ENCODE measurements around the gene RALGDS.
A peak's percentile ranks its signal among the peaks of the same experiment; 100 is the strongest.
"Not testable (repeated sequence)": the region's sequence is repeated elsewhere in the genome, so short reads cannot be mapped to it uniquely, and the experiment has no call there.

RALGDS gene

GRCh38 chr9:133121198-133121914, at the start of gene RALGDS:
Gene RALGDS (minus strand): TSS chr9:133121240. CDS start chr9:133121154, 86 bp downstream.
- DNase-seq (ENCODE audit: low read depth in 3 of 3), result peak; percentile 84 to 87 (median 86)

- DNase-seq (ENCODE audit: low read depth in 3 of 3), result no peak
Observed at GRCh38 chr9:133170716-133171115, 49.7 kb upstream of the RALGDS start.

GRCh38 chr9:133169687-133170086, 48.6 kb upstream of the RALGDS start:
- DNase-seq (ENCODE audit: low read depth in 3 of 3), result not testable (repeated sequence)

DNA sequence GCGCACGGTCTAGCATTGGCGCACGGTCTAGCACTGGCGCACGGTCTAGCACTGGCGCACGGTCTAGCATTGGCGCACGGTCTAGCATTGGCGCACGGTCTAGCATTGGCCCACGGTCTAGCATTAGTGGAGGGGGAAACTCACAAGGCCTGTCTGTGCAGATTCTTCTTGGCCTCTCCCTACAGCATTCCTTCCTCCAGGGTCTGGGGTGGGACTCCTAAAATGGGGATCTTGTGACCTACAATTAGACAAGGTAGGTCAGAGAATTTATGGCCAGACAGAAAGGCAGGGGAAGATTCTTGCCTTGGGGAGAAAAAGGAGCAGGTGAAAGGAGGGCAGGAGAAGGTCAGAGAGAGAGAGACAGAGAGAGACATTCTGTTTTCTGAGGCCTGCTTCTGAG, 48.1 kb upstream of the RALGDS start:
- DNase-seq (ENCODE audit: low read depth in 3 of 3), result no peak

- DNase-seq (ENCODE audit: low read depth in 3 of 3), result no peak
Observed at GRCh38 chr9:133168432-133168831, 47.4 kb upstream of the RALGDS start.

DNA sequence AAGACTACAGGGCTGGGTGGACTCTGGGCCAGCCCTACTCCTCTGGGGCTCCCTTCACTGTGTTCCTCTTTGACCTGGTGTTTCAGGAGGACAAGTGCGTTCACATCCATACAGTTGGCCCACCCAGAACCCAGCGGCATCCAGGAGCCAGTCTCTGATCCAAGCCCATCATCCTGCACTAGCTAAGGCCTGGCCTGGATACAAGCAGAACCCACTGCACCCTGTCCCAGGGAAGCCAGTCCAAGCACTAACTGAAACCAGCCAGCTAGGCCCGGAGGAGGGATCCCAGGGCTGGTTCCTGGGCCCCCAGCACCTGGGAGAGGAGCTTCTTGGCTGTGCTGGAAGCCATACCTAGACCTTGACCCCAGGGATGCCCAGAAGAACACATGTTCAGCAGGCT, 46.7 kb upstream of the RALGDS start:
- no peak for DNase-seq (ENCODE audit: low read depth in 3 of 3)

- no peak for DNase-seq (ENCODE audit: low read depth in 3 of 3)
Observed at GRCh38 chr9:133167096-133167730, 46.2 kb upstream of the RALGDS start.

DNA sequence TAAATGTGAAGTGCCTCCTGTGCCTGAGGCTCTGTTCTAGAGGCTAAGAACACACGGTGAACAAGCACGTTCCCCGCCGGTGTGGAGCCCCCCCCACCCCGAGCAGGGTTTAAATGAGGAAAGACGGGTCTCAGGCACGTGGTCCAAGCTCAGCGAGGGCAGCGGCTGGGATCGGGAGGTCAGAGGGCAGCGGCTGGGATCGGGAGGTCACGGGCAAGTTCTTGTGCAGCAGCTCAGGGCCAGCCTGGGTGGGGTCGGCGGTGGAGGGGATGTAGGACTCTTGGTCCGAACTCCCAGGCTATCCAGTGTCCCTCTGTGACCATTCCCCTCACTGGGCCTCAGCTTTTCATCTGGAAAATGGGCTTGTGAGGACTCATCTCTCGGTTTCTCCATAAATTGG, 45.4 kb upstream of the RALGDS start:
- DNase-seq (ENCODE audit: low read depth in 3 of 3), result no peak

GRCh38 chr9:133165452-133165730, 44.4 kb upstream of the RALGDS start:
- no peak for DNase-seq (ENCODE audit: low read depth in 3 of 3)

DNA sequence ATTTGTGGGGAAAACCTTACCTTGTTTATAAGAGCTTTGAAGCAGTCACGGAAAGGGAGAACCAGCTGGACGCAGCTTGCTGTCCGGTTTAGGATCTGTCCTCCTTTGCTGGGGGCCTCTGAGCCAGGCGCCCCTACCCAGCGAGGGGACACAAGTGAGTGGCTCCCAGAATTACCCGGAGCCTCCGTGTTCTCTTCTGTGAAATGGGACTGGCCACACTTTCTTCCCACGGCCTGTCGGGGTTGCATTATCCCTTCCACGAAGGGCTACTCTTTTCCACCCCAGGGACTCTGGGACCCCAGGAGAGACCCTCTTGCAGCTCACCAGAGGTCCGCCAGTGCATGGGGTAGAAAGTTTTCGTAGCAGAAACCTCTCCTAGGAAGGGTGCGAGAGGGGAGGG, 43.2 kb upstream of the RALGDS start:
- no peak for DNase-seq (ENCODE audit: low read depth in 3 of 3)

GRCh38 chr9:133163504-133164172, 42.6 kb upstream of the RALGDS start, which contains the start of gene GBGT1:
Gene GBGT1 (minus strand): TSS chr9:133163914. CDS start chr9:133162412, 1,502 bp downstream.
- no peak for DNase-seq (ENCODE audit: low read depth in 3 of 3)

DNA sequence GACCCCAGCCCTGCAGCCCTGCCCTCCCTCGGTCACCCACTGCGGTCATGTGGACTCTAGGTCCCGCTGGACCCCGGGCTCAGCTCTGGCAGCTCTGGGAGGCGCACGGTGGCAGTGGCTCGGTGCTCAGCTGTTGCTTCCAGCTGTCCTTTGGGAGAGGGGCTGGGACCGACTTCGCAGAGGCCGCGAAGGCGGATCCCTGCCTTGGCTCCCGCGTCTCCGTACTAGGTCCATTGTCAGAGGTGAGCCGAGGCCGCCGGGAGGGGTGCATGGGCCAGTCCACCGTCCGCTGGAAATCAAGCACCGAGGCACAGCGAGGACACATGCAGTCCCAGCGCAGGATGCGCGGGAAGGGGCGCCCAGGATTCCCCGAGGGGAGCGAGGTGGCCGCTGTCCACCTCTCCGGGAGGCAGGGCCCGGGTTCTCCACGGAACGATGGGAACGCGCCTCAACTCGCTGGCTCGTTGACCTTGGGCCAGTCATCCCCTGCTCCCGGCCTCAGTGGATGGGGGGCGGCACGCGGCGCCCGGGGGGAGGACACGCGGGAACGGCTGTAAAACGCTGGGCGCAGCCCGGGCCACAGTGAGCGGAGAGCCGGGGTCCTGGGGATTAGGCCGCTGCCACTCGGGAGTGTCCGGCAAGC, 41.9 kb upstream of the RALGDS start:
- DNase-seq (ENCODE audit: low read depth in 3 of 3), result no peak

DNA sequence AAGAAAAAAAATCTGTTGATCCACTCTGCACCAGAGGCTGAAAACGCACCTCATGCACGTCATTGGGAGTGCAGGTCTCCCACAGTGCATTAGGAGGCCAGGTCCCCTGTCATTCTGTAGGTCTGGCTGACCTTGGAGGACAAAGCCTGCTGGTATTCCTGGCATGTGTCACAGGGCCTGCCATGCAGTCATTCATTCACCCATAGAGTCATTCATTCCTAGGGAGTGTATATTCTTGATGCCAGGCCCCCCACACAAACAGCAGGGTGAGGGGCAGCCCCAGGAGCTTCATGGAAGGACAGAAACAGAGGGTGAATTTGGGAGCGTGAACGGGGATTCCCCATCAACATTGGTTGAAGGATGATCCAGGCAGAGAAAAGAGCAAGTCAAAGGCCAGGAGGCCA, 40.5 kb upstream of the RALGDS start:
- no peak for DNase-seq (ENCODE audit: low read depth in 3 of 3)

GRCh38 chr9:133160742-133161546, 39.9 kb upstream of the RALGDS start:
- no peak for DNase-seq (ENCODE audit: low read depth in 3 of 3)

- no peak for DNase-seq (ENCODE audit: low read depth in 3 of 3)
Observed at GRCh38 chr9:133158695-133159094, 37.7 kb upstream of the RALGDS start.

DNA sequence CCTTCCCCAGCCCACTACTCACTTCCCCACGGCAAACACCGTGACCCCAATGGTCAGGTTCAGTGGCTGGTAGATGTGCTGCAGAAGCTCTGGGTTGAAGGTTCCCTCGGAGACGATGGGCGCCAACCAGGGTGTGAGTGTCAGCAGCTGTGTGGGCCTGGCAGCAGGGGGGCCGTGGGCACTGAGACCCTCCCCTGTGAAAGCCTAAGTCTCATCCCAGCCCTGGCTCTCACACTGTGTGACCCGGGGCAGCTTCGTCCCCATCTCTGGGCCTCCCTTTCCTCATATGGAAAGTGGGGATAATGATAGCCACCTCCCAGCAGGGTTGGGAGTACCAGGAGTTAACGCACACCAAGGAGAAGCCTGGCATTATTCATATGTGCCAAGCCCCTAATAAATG, 34.1 kb upstream of the RALGDS start:
- DNase-seq (ENCODE audit: low read depth in 3 of 3), result no peak

DNA sequence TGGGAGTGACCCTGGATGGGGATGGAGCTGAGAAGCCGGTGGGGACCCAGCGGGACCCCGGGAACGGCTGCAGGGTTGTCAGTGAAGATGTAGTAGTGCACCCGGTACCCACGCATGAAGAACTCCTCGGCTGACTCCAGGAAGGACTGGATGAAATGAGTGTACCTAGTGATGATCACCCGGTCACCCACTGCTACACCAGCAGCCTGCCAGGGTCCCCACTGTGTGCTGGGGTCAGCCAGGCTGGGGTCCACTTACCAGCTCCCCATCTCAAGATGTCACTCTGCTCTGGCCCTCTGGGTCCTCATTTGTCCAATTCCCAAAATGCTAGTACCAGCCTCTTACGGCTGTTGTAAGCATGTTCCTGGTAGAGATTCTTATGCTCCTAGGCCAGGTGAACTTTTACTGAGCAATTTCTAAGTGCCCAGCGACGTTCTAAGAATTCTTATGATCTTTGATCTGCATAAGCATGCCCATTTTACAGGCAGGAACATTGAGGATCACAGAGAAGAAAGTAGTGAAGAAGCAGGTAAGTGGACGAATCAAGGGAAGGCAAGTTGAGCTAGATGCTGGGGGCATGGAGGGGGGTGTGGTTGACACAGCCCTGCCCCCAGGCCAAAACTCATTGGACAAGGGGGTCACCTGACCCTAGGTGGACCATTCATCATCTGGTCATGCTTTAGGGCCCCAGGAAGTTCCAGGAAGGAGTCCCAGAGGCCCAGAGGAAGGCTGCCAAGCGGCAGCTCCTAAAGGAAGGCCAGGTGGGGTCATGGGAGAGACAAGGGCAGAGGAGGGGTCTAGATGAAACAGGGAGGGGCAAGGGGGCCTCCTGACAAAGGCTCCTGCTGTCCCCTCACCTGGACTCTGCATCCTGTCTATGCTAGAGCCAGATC, 33.3 kb upstream of the RALGDS start:
- no peak for DNase-seq (ENCODE audit: low read depth in 3 of 3)

DNA sequence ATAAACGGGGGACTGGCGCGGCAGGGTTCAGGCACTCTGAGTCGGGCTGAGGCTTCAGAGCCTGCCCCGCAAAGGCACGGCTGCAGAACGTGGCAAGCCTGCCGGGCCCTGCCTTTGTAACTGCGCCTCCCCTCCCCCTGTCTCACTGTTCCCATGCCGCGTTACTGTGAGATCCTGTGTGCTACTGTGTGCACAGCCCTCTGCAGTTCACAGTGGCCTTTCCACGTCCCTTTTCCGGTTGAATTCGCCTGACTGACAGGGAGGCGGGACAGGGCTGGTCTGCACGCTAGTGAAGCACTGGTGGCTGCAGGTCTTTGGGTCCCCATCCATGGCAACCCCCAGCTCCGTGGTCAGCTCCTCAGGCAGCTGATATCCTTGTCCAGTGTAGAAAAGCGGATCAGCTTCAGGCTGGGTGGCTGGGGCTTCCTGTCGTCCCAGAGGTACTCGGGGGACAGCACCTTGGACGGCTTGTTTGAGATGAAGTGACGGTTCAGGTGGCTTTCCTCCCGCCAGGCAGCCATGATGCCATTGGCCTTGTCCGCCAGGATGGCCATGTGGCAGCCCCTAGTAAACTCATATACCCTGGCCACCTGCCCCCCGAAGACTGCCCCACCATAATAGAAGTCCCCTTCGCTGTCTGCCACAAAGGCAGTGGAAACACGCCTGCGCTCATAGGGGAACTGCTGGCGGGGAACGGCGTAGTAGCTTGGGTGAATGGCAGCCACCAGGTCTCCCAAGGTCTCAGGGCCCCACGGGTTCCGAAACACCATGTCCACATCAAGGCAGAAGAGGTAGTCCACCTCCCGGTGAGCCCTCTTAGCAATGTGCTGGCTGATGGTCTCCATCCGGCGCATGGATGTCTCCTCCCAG, 32.4 kb upstream of the RALGDS start:
- no peak for DNase-seq (ENCODE audit: low read depth in 3 of 3)

GRCh38 chr9:133151601-133152525, 30.8 kb upstream of the RALGDS start:
- DNase-seq (ENCODE audit: low read depth in 3 of 3), result no peak

All from stimulated activated CD4-positive, alpha-beta T cell treated with anti-CD3 and anti-CD28 coated beads, TNF-alpha, amount 100 ng/mL, for 4 hours (primary cell).